ENCODE measurements around the gene NTMT1. TPM values are rescaled to one million over a fixed set of nuclear protein-coding genes. Genes with fewer than 3 reads are reported as not detected.

The NTMT1 gene
- total and polyA plus RNA-seq, 10 of the 15 experiments (the other 5 are each of a cell fraction or from before 2014, with no cell fraction given), result 12.8 to 85.4 (median 39.3) TPM

DNA sequence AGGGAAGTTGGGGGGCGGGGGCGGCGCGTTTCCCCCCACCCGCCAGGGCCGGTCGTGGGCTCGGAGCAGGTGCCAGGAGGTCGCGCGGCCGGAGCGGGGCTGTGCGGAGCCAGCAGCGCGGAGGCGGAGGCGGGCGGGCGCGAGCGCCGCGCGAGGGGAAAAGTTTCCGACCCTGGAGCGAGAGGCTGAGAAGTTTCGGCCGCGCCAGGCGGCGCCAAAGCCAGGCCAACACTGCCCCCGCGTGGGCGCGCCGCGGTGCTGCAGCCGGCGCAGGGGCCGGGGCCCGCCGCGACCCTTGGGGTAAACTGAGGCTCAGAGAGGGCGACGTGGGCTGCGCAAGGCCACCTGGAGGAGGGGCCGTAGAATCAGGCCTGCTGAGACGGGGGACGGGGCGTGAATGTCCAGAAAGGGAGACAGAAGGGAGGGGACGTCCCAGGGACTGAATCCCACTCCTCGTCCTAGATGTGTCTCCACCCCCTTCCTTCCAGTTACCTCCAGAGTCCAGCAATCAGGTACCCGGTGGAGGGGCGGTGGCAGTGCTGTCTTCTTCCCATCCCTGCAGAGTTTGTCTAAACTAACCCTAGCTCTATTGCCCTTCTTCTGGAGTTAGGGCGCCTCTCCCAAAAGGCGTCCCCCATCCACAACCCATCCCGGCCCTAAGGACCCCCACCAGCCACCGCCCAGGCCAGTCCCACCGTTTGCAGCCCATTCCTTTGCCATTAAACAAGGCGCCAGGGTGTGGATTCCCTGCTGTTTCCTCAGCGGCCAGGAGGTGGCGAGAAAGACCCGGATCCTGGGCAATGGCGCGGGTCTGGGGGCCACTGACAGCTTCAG lies 15.3 kb upstream of the NTMT1 start (continued):
- TF ChIP-seq, protein P1, sequence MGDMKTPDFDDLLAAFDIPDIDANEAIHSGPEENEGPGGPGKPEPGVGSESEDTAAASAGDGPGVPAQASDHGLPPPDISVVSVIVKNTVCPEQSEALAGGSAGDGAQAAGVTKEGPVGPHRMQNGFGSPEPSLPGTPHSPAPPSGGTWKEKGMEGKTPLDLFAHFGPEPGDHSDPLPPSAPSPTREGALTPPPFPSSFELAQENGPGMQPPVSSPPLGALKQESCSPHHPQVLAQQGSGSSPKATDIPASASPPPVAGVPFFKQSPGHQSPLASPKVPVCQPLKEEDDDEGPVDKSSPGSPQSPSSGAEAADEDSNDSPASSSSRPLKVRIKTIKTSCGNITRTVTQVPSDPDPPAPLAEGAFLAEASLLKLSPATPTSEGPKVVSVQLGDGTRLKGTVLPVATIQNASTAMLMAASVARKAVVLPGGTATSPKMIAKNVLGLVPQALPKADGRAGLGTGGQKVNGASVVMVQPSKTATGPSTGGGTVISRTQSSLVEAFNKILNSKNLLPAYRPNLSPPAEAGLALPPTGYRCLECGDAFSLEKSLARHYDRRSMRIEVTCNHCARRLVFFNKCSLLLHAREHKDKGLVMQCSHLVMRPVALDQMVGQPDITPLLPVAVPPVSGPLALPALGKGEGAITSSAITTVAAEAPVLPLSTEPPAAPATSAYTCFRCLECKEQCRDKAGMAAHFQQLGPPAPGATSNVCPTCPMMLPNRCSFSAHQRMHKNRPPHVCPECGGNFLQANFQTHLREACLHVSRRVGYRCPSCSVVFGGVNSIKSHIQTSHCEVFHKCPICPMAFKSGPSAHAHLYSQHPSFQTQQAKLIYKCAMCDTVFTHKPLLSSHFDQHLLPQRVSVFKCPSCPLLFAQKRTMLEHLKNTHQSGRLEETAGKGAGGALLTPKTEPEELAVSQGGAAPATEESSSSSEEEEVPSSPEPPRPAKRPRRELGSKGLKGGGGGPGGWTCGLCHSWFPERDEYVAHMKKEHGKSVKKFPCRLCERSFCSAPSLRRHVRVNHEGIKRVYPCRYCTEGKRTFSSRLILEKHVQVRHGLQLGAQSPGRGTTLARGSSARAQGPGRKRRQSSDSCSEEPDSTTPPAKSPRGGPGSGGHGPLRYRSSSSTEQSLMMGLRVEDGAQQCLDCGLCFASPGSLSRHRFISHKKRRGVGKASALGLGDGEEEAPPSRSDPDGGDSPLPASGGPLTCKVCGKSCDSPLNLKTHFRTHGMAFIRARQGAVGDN (IDR thresholded peaks at IDR 0.05), result peak; percentile 69; the same call in 1 of the 2 replicates
- TF ChIP-seq EGR1 (IDR thresholded peaks at IDR 0.05; ENCODE audit: borderline replicate concordance in 1 of 2, low read depth in 2 of 2, low read length in 2 of 2) (peak in 1 of 2 experiments; percentile 85; a peak in 2 of 3 replicates), RB1 (IDR thresholded peaks at IDR 0.05; ENCODE audit: borderline replicate concordance) (peak; percentile 81; the same call in 1 of the 2 replicates), TARDBP (IDR thresholded peaks at IDR 0.05; ENCODE audit: borderline replicate concordance) (0 out of 2 replicates have a peak, but pooled peaks have one; percentile 45), CEBPB (IDR thresholded peaks at IDR 0.05; ENCODE audit: borderline replicate concordance in 1 of 2, low read depth in 2 of 2, low read length in 2 of 2) (no peak), ZNF207 (IDR thresholded peaks at IDR 0.05; ENCODE audit: borderline replicate concordance) (peak; percentile 91; the same call in 1 of the 2 replicates), BHLHE40 (IDR thresholded peaks at IDR 0.05; ENCODE audit: borderline replicate concordance in 1 of 2, low read depth in 2 of 2, low read length in 1 of 2) (peak in 1 of 2 experiments; percentile 68; a peak in 2 of 4 replicates), LARP7 (IDR thresholded peaks at IDR 0.05) (peak; percentile 97), RAD21 (IDR thresholded peaks at IDR 0.05; ENCODE audit: insufficient read depth, low read depth, low read length) (peak; percentile 89), KLF5 (IDR thresholded peaks at IDR 0.05; ENCODE audit: partially characterized antibody) (peak; percentile 68), SIN3A (IDR thresholded peaks at IDR 0.05; ENCODE audit: low read depth, low read length) (peak; percentile 41; the same call in 1 of the 2 replicates), SMARCA5 (IDR thresholded peaks at IDR 0.05) (peak; percentile 97), POU2F2 (IDR thresholded peaks at IDR 0.05; ENCODE audit: borderline replicate concordance, low read depth, low read length) (no peak), SMC3 (IDR thresholded peaks at IDR 0.05; ENCODE audit: borderline replicate concordance, low read length) (peak; percentile 82)
- TF ChIP-seq, protein P2, sequence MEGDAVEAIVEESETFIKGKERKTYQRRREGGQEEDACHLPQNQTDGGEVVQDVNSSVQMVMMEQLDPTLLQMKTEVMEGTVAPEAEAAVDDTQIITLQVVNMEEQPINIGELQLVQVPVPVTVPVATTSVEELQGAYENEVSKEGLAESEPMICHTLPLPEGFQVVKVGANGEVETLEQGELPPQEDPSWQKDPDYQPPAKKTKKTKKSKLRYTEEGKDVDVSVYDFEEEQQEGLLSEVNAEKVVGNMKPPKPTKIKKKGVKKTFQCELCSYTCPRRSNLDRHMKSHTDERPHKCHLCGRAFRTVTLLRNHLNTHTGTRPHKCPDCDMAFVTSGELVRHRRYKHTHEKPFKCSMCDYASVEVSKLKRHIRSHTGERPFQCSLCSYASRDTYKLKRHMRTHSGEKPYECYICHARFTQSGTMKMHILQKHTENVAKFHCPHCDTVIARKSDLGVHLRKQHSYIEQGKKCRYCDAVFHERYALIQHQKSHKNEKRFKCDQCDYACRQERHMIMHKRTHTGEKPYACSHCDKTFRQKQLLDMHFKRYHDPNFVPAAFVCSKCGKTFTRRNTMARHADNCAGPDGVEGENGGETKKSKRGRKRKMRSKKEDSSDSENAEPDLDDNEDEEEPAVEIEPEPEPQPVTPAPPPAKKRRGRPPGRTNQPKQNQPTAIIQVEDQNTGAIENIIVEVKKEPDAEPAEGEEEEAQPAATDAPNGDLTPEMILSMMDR (IDR thresholded peaks at IDR 0.05 in 2 of 3, conservative IDR thresholded peaks at IDR 0.05 in 1 of 3; ENCODE audit: control insufficient read depth in 2 of 3, extremely low read depth in 1 of 3, insufficient read depth in 1 of 3, low read depth in 3 of 3, low read length in 3 of 3), result peak; percentile 80 to 91 (median 90)
- TF ChIP-seq, protein P3, sequence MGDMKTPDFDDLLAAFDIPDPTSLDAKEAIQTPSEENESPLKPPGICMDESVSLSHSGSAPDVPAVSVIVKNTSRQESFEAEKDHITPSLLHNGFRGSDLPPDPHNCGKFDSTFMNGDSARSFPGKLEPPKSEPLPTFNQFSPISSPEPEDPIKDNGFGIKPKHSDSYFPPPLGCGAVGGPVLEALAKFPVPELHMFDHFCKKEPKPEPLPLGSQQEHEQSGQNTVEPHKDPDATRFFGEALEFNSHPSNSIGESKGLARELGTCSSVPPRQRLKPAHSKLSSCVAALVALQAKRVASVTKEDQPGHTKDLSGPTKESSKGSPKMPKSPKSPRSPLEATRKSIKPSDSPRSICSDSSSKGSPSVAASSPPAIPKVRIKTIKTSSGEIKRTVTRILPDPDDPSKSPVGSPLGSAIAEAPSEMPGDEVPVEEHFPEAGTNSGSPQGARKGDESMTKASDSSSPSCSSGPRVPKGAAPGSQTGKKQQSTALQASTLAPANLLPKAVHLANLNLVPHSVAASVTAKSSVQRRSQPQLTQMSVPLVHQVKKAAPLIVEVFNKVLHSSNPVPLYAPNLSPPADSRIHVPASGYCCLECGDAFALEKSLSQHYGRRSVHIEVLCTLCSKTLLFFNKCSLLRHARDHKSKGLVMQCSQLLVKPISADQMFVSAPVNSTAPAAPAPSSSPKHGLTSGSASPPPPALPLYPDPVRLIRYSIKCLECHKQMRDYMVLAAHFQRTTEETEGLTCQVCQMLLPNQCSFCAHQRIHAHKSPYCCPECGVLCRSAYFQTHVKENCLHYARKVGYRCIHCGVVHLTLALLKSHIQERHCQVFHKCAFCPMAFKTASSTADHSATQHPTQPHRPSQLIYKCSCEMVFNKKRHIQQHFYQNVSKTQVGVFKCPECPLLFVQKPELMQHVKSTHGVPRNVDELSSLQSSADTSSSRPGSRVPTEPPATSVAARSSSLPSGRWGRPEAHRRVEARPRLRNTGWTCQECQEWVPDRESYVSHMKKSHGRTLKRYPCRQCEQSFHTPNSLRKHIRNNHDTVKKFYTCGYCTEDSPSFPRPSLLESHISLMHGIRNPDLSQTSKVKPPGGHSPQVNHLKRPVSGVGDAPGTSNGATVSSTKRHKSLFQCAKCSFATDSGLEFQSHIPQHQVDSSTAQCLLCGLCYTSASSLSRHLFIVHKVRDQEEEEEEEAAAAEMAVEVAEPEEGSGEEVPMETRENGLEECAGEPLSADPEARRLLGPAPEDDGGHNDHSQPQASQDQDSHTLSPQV (IDR thresholded peaks at IDR 0.05), result 0 out of 2 replicates have a peak, but pooled peaks have one; percentile 78

Measured in GM12878 (cell line).